HL-60/S4 treated with retinoic acid at 250 ng/mL for 4 days and 3 days (cell line): ENCODE data around the gene PSMA2.

Experiments
- in situ Hi-C: fragments of 300-500 bp; cut with MboI; formaldehyde crosslinking; loops from 2 replicates; pipeline ENCODE4 v1.7.0; 2022; ENCODE audit warnings: low sequenced_read_pairs

Gene PSMA2

GRCh38 chr7:42931834-42932651, at the start of gene PSMA2, which contains the start of gene MRPL32:
Gene PSMA2 (minus strand): TSS chr7:42932174. CDS start chr7:42932158, 16 bp downstream.
Gene MRPL32 (plus strand): TSS chr7:42932376. CDS start chr7:42932387, 11 bp downstream.
- in situ Hi-C loops = no loop called here

GRCh38 chr7:42981601-42982000, 49.6 kb upstream of the PSMA2 start:
- in situ Hi-C loops = no loop called here

- in situ Hi-C loops = no loop called here
Observed at GRCh38 chr7:42980514-42980913, 48.5 kb upstream of the PSMA2 start.

- in situ Hi-C loops = no loop called here
Observed at GRCh38 chr7:42980084-42980483, 48.1 kb upstream of the PSMA2 start.

GRCh38 chr7:42978496-42978895, 46.5 kb upstream of the PSMA2 start:
- in situ Hi-C loops = no loop called here

- in situ Hi-C loops = no loop called here
Observed at GRCh38 chr7:42976371-42976770, 44.4 kb upstream of the PSMA2 start.

- in situ Hi-C loops = loop anchor here (25.0 kb wide), 1 partner anchor 864 kb away; no protein-coding TSS in a partner anchor
Observed at GRCh38 chr7:42972699-42973500, 40.9 kb upstream of the PSMA2 start.

GRCh38 chr7:42967391-42967790, 35.4 kb upstream of the PSMA2 start:
- in situ Hi-C loops = loop anchor here (25.0 kb wide), 1 partner anchor 870 kb away; no protein-coding TSS in a partner anchor

GRCh38 chr7:42964849-42965805, 33.2 kb upstream of the PSMA2 start:
- in situ Hi-C loops = loop anchor here (25.0 kb wide), 1 partner anchor 872 kb away; no protein-coding TSS in a partner anchor

- in situ Hi-C loops = loop anchor here (25.0 kb wide), 1 partner anchor 873 kb away; no protein-coding TSS in a partner anchor
Observed at GRCh38 chr7:42964293-42964692, 32.3 kb upstream of the PSMA2 start.

GRCh38 chr7:42961170-42961569, 29.2 kb upstream of the PSMA2 start:
- in situ Hi-C loops = loop anchor here (25.0 kb wide), 1 partner anchor 876 kb away; no protein-coding TSS in a partner anchor

GRCh38 chr7:42960762-42961161, 28.8 kb upstream of the PSMA2 start:
- in situ Hi-C loops = loop anchor here (25.0 kb wide), 1 partner anchor 877 kb away; no protein-coding TSS in a partner anchor

- in situ Hi-C loops = loop anchor here (25.0 kb wide), 1 partner anchor 878 kb away; no protein-coding TSS in a partner anchor
Observed at GRCh38 chr7:42959549-42959948, 27.6 kb upstream of the PSMA2 start.

- in situ Hi-C loops = loop anchor here (25.0 kb wide), 1 partner anchor 881 kb away; no protein-coding TSS in a partner anchor
Observed at GRCh38 chr7:42956062-42956461, 24.1 kb upstream of the PSMA2 start.

GRCh38 chr7:42953994-42954393, 22.0 kb upstream of the PSMA2 start:
- in situ Hi-C loops = loop anchor here (25.0 kb wide), 1 partner anchor 883 kb away; no protein-coding TSS in a partner anchor

GRCh38 chr7:42952328-42952727, 20.4 kb upstream of the PSMA2 start:
- in situ Hi-C loops = loop anchor here (25.0 kb wide), 1 partner anchor 885 kb away; no protein-coding TSS in a partner anchor

GRCh38 chr7:42950417-42950816, 18.4 kb upstream of the PSMA2 start:
- in situ Hi-C loops = loop anchor here (25.0 kb wide), 1 partner anchor 887 kb away; no protein-coding TSS in a partner anchor

- in situ Hi-C loops = no loop called here
Observed at GRCh38 chr7:42947521-42947920, 15.5 kb upstream of the PSMA2 start.

- in situ Hi-C loops = no loop called here
Observed at GRCh38 chr7:42946627-42946950, 14.6 kb upstream of the PSMA2 start.
